ENCODE data around the gene PTGIS. TPM values are rescaled to one million over a fixed set of nuclear protein-coding genes. Genes with fewer than 3 reads are reported as not detected.
"Not testable (repeated sequence)": the region's sequence is repeated elsewhere in the genome, so short reads cannot be mapped to it uniquely, and the experiment has no call there.

The PTGIS gene
- 18.9 and 20.0 TPM in 2 replicates for total RNA-seq (2021)
- long read RNA-seq, full-length matches to known transcripts, result 5 of 16 reads
- long read RNA-seq, partial matches to known transcripts, result 8 of 16 reads
- long read RNA-seq, other reads (novel, unspliced or antisense), result 3 of 16 reads

DNA sequence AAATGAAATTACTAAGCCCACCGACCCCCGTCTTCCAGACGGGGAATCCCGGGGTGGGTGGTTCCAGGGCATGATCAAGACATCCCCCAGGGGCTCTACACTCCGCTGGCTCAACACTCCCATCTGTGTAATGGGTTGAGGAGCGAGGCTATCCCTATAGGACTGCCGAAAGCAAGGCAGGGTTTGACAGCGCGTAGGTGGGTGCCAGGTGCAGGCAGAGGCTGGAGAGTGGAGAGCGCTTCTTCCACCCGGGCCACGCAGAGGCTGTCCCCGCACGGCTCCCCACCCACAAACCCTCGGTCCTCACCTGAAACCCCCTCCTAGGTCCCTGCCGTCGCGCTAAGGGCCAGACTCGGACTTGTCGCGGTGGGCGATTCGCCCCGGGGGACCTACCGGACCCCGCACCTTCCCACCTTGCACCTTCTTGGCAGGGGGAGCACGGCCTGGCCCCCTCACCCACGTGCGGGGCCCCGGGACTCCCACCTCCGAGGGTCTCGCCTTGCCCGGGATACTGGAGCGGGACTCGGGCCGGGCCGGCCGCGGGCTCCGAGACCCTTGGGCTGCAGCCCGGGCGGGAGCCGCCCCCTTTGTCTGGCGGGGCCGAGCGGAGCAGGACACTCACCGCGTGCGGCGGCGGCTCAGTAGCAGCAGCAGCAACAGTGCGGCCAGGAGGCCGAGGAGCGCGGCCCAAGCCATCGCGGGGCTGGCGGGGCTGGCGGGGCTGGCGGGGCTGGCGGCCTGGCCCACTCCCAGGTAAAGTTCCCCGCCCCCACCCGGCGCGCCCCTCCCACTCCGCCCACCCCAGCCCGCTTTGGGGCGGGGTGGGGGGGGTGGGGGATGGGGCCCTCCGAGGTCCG lies at the start of gene PTGIS:
PTGIS (minus strand) TSS at position 717 of the 857 bp plus-strand sequence; CDS start at position 696, 21 bp downstream.
- H2BK15ac ChIP-seq (ENCODE audit: low read depth, low read length), result no peak within 1 kb of the TSS
- Mint-ChIP-seq H3K27me3 (ENCODE audit: low read depth) (peaks cover 2% of the 10 kb centered on the region), H3K9me3 (no peaks in the 10 kb centered on the region), H3K4me1 (peaks cover 27 to 56% of the 10 kb centered on the region in 2 experiments), H3K27ac (peak within 1 kb of the TSS; percentile 83 to 98 (median 94); a peak in 5 of 7 replicates), H3K4me3 (peak within 1 kb of the TSS; percentile 65 to 90), H3K36me3 (ENCODE audit: insufficient read depth in 1 of 3, low read depth in 3 of 3) (peaks cover 0 to 8% (median 6%) of the 10 kb centered on the region in 3 experiments)
- peak within 1 kb of the TSS; percentile 40 for H3K9ac ChIP-seq (ENCODE audit: extremely low read depth, insufficient read length, low read length)
- peak within 1 kb of the TSS; percentile 73 for H3K4me2 ChIP-seq (ENCODE audit: insufficient read depth, insufficient read length, low read length)
- H3K79me1 ChIP-seq (ENCODE audit: insufficient read depth, low read depth, low read length, poor library complexity, severe bottlenecking), result no peaks in the 10 kb centered on the region
- H3K18ac ChIP-seq (ENCODE audit: insufficient read length, low read depth, low read length), result peak within 1 kb of the TSS; percentile 76
- H2AK5ac ChIP-seq (ENCODE audit: insufficient read length, low read length), result no peak within 1 kb of the TSS
- H3K23me2 ChIP-seq (ENCODE audit: insufficient read length, low read depth, low read length, poor library complexity, severe bottlenecking), result peaks cover 11% of the 10 kb centered on the region
- peak within 1 kb of the TSS; percentile 47 for H4K91ac ChIP-seq (ENCODE audit: insufficient read length, low read depth, low read length)
- H3K56ac ChIP-seq (ENCODE audit: insufficient read length, low read depth, low read length), result no peak within 1 kb of the TSS
- no peaks in the 10 kb centered on the region for H3K79me2 ChIP-seq (ENCODE audit: insufficient read depth, low read length)
- no peak within 1 kb of the TSS for H2BK20ac ChIP-seq (ENCODE audit: low read depth, low read length, poor library complexity, severe bottlenecking)
- peaks cover 5% of the 10 kb centered on the region for H3K4me1 ChIP-seq (ENCODE audit: insufficient read depth, low read length)
- no peak within 1 kb of the TSS for H3T11ph ChIP-seq (ENCODE audit: low read length)
- H2BK12ac ChIP-seq (ENCODE audit: insufficient read length, low read depth, low read length), result peak within 1 kb of the TSS; percentile 71
- H2AFZ ChIP-seq (ENCODE audit: low read length), result no peak within 1 kb of the TSS
- H3K9me3 ChIP-seq (ENCODE audit: control insufficient read depth, low read depth, low read length), result no peaks in the 10 kb centered on the region
- no peaks in the 10 kb centered on the region for H3K27me3 ChIP-seq (ENCODE audit: insufficient read depth, low read length)
- H3K27ac ChIP-seq (ENCODE audit: insufficient read length, low read depth, low read length), result peak within 1 kb of the TSS; percentile 34
- no CpG with 5 or more reads among the region's 70 CpGs for WGBS (ENCODE audit: extremely low coverage, insufficient read length, low lambda C conversion rate)
- peak within 1 kb of the TSS; percentile 76 for H3K14ac ChIP-seq (ENCODE audit: insufficient read depth, low read length)
- no peak within 1 kb of the TSS for H4K5ac ChIP-seq (ENCODE audit: insufficient read length, low read depth, low read length)
- no peak within 1 kb of the TSS for H3K23ac ChIP-seq (ENCODE audit: insufficient read length, low read depth, low read length)
- TF ChIP-seq, protein P1, sequence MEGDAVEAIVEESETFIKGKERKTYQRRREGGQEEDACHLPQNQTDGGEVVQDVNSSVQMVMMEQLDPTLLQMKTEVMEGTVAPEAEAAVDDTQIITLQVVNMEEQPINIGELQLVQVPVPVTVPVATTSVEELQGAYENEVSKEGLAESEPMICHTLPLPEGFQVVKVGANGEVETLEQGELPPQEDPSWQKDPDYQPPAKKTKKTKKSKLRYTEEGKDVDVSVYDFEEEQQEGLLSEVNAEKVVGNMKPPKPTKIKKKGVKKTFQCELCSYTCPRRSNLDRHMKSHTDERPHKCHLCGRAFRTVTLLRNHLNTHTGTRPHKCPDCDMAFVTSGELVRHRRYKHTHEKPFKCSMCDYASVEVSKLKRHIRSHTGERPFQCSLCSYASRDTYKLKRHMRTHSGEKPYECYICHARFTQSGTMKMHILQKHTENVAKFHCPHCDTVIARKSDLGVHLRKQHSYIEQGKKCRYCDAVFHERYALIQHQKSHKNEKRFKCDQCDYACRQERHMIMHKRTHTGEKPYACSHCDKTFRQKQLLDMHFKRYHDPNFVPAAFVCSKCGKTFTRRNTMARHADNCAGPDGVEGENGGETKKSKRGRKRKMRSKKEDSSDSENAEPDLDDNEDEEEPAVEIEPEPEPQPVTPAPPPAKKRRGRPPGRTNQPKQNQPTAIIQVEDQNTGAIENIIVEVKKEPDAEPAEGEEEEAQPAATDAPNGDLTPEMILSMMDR (conservative IDR thresholded peaks at IDR 0.05), result no peak
- H2BK120ac ChIP-seq (ENCODE audit: low read depth, low read length, poor library complexity, severe bottlenecking), result no peak within 1 kb of the TSS
- H2BK5ac ChIP-seq (ENCODE audit: insufficient read length, low read length), result no peak within 1 kb of the TSS
- H4K8ac ChIP-seq (replicated peaks; ENCODE audit: insufficient read length, low read depth, low read length), result no peak within 1 kb of the TSS
- H3K4ac ChIP-seq (ENCODE audit: low read depth, low read length), result no peak within 1 kb of the TSS
- H4K20me1 ChIP-seq (ENCODE audit: control insufficient read depth, insufficient read depth, insufficient read length), result no peaks in the 10 kb centered on the region
- DNase-seq, result peak; percentile 81

DNA sequence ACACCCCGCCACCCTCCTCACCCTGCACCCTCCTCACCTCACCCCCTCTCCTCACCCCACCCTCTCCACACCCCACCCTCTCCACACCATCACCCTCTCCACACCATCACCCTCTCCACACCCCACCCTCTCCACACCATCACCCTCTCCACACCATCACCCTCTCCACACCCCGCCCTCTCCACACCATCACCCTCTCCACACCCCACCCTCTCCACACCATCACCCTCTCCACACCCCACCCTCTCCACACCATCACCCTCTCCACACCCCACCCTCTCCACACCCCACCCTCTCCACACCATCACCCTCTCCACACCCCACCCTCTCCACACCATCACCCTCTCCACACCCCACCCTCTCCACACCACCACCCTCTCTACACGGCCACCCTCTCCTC lies 49.5 kb upstream of the PTGIS start:
- H3T11ph ChIP-seq (ENCODE audit: low read length); H3K4me3 Mint-ChIP-seq; H3K4ac ChIP-seq (ENCODE audit: low read depth, low read length); H2BK15ac ChIP-seq (ENCODE audit: low read depth, low read length); H3K27me3 Mint-ChIP-seq (ENCODE audit: low read depth); H3K9me3 Mint-ChIP-seq; H2BK20ac ChIP-seq (ENCODE audit: low read depth, low read length, poor library complexity, severe bottlenecking); H4K8ac ChIP-seq (replicated peaks; ENCODE audit: insufficient read length, low read depth, low read length); H3K79me2 ChIP-seq (ENCODE audit: insufficient read depth, low read length); H2BK120ac ChIP-seq (ENCODE audit: low read depth, low read length, poor library complexity, severe bottlenecking); H3K4me1 ChIP-seq (ENCODE audit: insufficient read depth, low read length); H2BK5ac ChIP-seq (ENCODE audit: insufficient read length, low read length); H3K14ac ChIP-seq (ENCODE audit: insufficient read depth, low read length); H3K27me3 ChIP-seq (ENCODE audit: insufficient read depth, low read length); H3K18ac ChIP-seq (ENCODE audit: insufficient read length, low read depth, low read length); H3K56ac ChIP-seq (ENCODE audit: insufficient read length, low read depth, low read length); H3K23me2 ChIP-seq (ENCODE audit: insufficient read length, low read depth, low read length, poor library complexity, severe bottlenecking); H3K79me1 ChIP-seq (ENCODE audit: insufficient read depth, low read depth, low read length, poor library complexity, severe bottlenecking); H3K36me3 Mint-ChIP-seq (ENCODE audit: insufficient read depth in 1 of 3, low read depth in 3 of 3); H3K27ac Mint-ChIP-seq; H2AFZ ChIP-seq (ENCODE audit: low read length); H2BK12ac ChIP-seq (ENCODE audit: insufficient read length, low read depth, low read length); H2AK5ac ChIP-seq (ENCODE audit: insufficient read length, low read length); H3K4me1 Mint-ChIP-seq; H4K20me1 ChIP-seq (ENCODE audit: control insufficient read depth, insufficient read depth, insufficient read length); H3K4me2 ChIP-seq (ENCODE audit: insufficient read depth, insufficient read length, low read length); H3K23ac ChIP-seq (ENCODE audit: insufficient read length, low read depth, low read length); H4K91ac ChIP-seq (ENCODE audit: insufficient read length, low read depth, low read length); H3K27ac ChIP-seq (ENCODE audit: insufficient read length, low read depth, low read length); H4K5ac ChIP-seq (ENCODE audit: insufficient read length, low read depth, low read length); H3K9ac ChIP-seq (ENCODE audit: extremely low read depth, insufficient read length, low read length); H3K9me3 ChIP-seq (ENCODE audit: control insufficient read depth, low read depth, low read length): not testable (repeated sequence)
- peak; percentile 41 for DNase-seq
- 100% methylated on average over 1 of the region's 3 CpGs for WGBS (ENCODE audit: extremely low coverage, insufficient read length, low lambda C conversion rate)

All from H9 (cell line).